AG10803 (cell line): ENCODE data around the gene TNRC6C.

Experiments used
- DNase-seq: peaks from one replicate; pipeline ENCODE4 v3.0.0; 2010; ENCODE audit warnings: low read depth
- H3K4me3 ChIP-seq: 2 replicates; pipeline ENCODE4 v1.5.1; 2011; ENCODE audit warnings: mild to moderate bottlenecking, low read length, control low read depth
- TF ChIP-seq, protein P1 (sequence below): conservative IDR thresholded peaks from 2 replicates; pipeline ENCODE4 v1.5.1; 2011; ENCODE audit warnings: mild to moderate bottlenecking, low read length, control low read depth, inconsistent platforms

Gene TNRC6C

DNA sequence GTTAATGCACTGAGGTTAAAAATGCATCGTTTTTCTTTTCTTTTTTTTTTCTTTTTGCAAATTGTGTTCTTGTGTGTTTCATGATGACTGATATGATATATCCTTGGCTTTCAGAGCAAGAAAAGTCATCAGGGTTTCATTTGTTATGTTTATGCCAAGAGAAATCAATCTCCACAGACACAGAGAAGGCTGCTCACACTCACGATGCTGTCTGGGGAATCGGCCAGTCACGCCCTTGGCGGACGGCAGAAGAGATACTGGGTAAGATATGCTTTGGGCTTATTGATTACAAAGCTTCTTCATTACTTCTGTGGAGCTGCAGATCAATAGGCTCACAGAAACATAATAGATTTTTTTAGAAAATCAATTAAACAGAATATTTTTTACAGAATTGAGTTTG lies 42.2 kb upstream of the TNRC6C start:
- no peak for DNase-seq
- TF ChIP-seq, protein P1, sequence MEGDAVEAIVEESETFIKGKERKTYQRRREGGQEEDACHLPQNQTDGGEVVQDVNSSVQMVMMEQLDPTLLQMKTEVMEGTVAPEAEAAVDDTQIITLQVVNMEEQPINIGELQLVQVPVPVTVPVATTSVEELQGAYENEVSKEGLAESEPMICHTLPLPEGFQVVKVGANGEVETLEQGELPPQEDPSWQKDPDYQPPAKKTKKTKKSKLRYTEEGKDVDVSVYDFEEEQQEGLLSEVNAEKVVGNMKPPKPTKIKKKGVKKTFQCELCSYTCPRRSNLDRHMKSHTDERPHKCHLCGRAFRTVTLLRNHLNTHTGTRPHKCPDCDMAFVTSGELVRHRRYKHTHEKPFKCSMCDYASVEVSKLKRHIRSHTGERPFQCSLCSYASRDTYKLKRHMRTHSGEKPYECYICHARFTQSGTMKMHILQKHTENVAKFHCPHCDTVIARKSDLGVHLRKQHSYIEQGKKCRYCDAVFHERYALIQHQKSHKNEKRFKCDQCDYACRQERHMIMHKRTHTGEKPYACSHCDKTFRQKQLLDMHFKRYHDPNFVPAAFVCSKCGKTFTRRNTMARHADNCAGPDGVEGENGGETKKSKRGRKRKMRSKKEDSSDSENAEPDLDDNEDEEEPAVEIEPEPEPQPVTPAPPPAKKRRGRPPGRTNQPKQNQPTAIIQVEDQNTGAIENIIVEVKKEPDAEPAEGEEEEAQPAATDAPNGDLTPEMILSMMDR, result no peak
- no peak overlapping the region for H3K4me3 ChIP-seq

DNA sequence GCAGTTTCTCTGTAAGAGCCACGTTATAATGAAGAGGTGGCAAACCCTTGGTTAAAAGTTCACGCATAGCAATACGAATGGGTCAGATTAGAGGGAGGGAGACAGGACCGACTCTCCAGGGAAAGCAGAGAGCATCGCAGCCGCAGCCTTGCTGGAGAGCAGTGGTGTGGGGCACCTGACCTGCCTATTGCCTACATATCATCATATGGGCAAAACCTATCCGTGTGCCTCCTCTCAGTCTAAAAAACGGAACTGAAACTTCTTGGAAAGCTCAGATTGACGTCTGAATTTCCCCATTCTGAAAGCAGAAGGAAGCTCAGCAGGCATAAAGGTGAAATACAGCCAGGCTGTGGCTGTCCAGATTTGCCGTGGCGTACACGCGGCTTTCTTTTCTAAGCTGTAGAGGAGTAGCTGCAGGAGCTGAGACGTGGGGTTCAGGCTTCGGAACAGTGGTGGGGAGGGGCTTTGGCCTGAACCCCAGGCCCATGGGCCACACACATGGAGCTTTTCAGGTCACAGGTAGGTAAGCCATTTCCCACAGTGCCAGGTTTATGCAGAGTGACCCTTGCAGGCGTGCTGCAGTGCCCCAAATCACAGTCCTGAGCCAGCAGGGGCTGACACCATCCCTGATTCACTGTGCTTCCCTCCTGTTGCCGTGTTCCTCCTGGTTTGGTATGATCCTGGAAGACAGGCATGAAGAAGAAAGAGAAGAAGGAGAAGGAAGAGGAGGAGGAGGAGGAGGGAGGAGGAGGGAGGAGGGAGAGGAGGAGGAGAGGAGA lies 41.6 kb upstream of the TNRC6C start:
- TF ChIP-seq, protein P1, result no peak
- H3K4me3 ChIP-seq, result no peak overlapping the region
- DNase-seq, result no peak

DNA sequence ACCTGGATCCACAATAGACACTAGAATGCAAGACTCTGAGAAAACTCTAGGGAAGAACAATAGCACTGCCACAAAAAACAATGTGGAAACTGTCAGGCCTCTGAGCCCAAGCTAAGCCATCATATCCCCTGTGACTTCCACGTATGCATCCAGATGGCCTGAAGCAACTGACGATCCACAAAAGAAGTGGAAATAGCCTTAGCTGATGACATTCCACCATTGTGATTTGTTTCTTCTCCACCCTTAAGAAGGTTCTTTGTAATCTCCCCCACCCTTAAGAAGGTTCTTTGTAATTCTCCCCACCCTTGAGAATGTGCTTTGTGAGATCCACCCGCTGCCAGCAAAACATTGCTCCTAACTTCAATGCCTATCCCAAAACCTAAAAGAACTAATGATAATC lies 39.2 kb upstream of the TNRC6C start:
- TF ChIP-seq, protein P1, result no peak
- no peak for DNase-seq
- H3K4me3 ChIP-seq, result no peak overlapping the region

DNA sequence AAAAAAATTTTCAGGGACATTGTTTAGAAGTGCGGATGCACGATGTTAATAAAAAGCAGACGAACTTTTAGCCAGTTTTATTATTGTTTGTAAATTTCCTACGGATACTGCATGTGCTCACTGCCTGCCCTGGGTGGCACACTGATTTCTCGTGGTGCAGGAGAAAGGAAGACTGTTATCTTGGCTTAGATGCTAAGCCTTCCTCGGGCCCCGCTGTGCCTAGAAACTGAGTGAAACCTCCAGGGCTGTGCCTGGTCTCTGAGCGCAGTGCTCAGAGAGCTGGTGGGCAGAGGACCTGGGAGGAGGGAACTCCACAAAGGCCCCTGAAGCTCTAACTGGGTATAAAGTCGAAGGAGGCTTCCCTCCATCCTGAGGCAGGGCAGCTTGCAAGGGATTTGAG lies 35.4 kb upstream of the TNRC6C start:
- TF ChIP-seq, protein P1, result no peak
- DNase-seq, result no peak
- no peak overlapping the region for H3K4me3 ChIP-seq

DNA sequence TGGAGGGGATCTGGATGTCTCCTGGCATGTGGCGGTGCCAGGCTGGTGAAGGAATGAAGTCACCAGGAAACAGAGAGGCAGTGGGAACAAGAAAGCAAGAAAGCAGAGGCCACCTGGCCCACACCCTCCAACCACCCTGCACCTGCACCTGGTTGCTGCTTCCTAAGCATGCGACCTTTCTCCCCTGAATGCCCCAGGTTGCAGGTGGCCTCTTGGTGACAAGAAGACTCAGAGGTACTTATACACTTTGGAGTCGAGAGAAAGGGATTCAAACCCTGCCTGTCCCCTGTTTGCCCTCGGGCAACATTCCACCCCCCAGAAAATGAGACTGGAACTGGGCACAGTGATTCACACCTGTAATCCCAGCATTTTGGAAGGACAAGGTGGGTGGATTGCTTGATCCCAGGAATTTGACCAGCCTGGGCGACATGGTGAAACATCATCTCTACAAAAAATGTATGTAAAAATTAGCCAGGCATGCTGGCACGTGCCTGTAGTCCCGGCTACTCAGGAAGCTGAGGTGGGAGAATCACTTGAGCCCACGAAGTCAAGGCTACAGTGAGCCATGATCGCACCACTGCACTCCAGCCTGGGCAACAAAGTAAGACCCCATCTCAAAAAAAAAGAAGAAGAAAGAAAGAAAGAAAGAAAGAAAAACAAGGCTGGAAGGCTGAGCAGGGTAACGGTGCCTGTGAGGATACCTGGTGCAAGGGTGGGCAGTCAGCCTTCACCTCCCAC lies 34.6 kb upstream of the TNRC6C start:
- H3K4me3 ChIP-seq, result no peak overlapping the region
- TF ChIP-seq, protein P1, result no peak
- DNase-seq, result no peak

DNA sequence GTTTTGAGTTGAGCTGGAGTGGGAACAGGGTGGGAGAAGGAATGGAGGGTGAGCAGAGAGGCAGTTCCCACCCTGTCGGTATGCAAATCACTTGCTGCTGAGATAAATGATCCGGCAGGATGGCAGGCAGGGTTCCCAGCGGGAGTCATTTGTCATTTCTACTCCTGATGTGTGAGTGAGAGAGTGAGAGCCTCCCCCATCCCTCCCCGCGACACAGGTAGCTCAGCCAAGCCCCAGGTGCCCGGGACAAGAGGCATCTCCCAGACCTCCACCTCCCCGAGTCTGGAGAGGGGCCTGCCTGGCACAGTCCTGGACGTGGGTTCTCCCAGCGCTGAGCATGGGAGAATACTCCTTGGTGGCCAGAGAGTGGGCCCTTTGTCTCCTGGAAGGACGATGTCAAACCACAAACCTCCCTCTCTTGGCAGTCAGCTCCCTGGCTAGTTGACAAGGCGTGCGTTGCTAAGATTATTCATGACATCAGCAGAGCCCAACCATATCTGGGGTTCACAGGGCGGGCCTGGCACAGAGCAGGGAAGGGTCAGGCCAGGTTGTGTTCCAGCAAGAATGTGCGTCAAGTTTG lies 33.7 kb upstream of the TNRC6C start:
- TF ChIP-seq, protein P1, result no peak
- peak; percentile 9 for DNase-seq
- no peak overlapping the region for H3K4me3 ChIP-seq
